PC-9 (cell line): Measurements from ENCODE around the gene MAPK12. TPM values are rescaled to one million over a fixed set of nuclear protein-coding genes. Genes with fewer than 3 reads are reported as not detected.
A peak's percentile ranks its signal among the peaks of the same experiment; 100 is the strongest.

Source experiments
- BruUV-seq: library from RNA; stranded (reverse); fragments of 400-500 nt; replicated peaks from 2 replicates; lab custom pipeline; 2021; lab: Mats Ljungman, UMichigan
- CTCF ChIA-PET: fragments of 300-600 bp; sonication (Branson Sonifier 250); formaldehyde crosslinking; loops from one replicate; lab custom pipeline; 2022; ENCODE audit warnings: antibody characterized with exemption; lab: Charles Lee
- POLR2A ChIA-PET: fragments of 300-600 bp; sonication (Branson Sonifier 250); formaldehyde crosslinking; loops from one replicate; lab custom pipeline; 2022; ENCODE audit warnings: antibody characterized with exemption; ENCODE audit not compliant: unreplicated experiment; lab: Charles Lee
- DNase-seq, 2 experiments: peaks; one replicate each; pipeline versions ENCODE4 v3.0.0 to v3.0.0-alpha.2; 2015 to 2022; ENCODE audit warnings: mixed read lengths in 1 of 2
- H2AFZ ChIP-seq: fragments of 200-600 bp; sonication (generic); 2 replicates; pipeline ENCODE4 v1.8.1; 2017; ENCODE audit warnings: antibody characterized with exemption
- H3F3A ChIP-seq: fragments of 200-600 bp; sonication (generic); 2 replicates; pipeline ENCODE4 v1.8.1; 2017; ENCODE audit warnings: antibody characterized with exemption, mild to moderate bottlenecking, low read depth; ENCODE audit not compliant: insufficient read depth
- H3K27ac ChIP-seq: fragments of 200-600 bp; sonication (generic); 2 replicates; pipeline ENCODE4 v1.6.1; 2016; ENCODE audit warnings: mixed run types
- H3K27me3 ChIP-seq: fragments of 200-600 bp; sonication (generic); 2 replicates; pipeline ENCODE4 v1.6.1; 2016; ENCODE audit warnings: low read depth, mixed run types; ENCODE audit not compliant: insufficient read depth
- H3K36me3 ChIP-seq: fragments of 200-600 bp; sonication (generic); 2 replicates; pipeline ENCODE4 v1.6.1; 2016; ENCODE audit warnings: low read depth, mixed run types
- H3K4me1 ChIP-seq: fragments of 200-600 bp; sonication (generic); replicated peaks from 2 replicates; pipeline ENCODE4 v1.6.1; 2016; ENCODE audit warnings: mixed run types; ENCODE audit not compliant: insufficient read depth
- H3K4me2 ChIP-seq: fragments of 200-600 bp; sonication (generic); 2 replicates; pipeline ENCODE4 v1.6.1; 2017; ENCODE audit warnings: mixed run types
- H3K4me3 ChIP-seq: fragments of 200-600 bp; sonication (generic); 2 replicates; pipeline ENCODE4 v1.6.1; 2016; ENCODE audit warnings: mixed run types
- H3K79me2 ChIP-seq: fragments of 200-600 bp; sonication (generic); 2 replicates; pipeline ENCODE4 v1.6.1; 2017; ENCODE audit warnings: low read depth, mixed run types
- H3K9me2 ChIP-seq: fragments of 200-600 bp; sonication (generic); 2 replicates; pipeline ENCODE4 v1.8.1; 2017; ENCODE audit warnings: mild to moderate bottlenecking; ENCODE audit not compliant: insufficient read depth
- H3K9me3 ChIP-seq: fragments of 200-600 bp; sonication (generic); 2 replicates; pipeline ENCODE4 v1.8.1; 2016; ENCODE audit warnings: low read depth; ENCODE audit not compliant: insufficient read depth
- H4K20me1 ChIP-seq: fragments of 200-600 bp; sonication (generic); 2 replicates; pipeline ENCODE4 v1.8.1; 2017; ENCODE audit not compliant: insufficient read depth
- CTCF ChIP-seq: fragments of 200-600 bp; sonication (generic); conservative IDR thresholded peaks from 2 replicates; pipeline ENCODE4 v1.6.1; 2017; ENCODE audit warnings: mixed run types, antibody characterized with exemption, mild to moderate bottlenecking, moderate library complexity
- EZH2 ChIP-seq: fragments of 200-600 bp; sonication (generic); IDR thresholded peaks from 2 replicates; pipeline ENCODE4 v1.8.0; 2017; ENCODE audit warnings: antibody characterized with exemption, low read depth
- intact Hi-C: fragments of 100-400 bp; cut with micrococcal nuclease; formaldehyde crosslinking; loops from one replicate; pipeline ENCODE4 v1.10.0; 2022; ENCODE audit not compliant: unreplicated experiment
- total RNA-seq: library from RNA; stranded (reverse); gene quantifications from 2 replicates; pipeline ENCODE4 v1.2.3, GENCODE V29; 2021

MAPK12 gene
- total RNA-seq, 1 experiment from 2014 or later: 48.5 TPM

- Histone ChIP-seq H3K27me3 (no peaks in the 10 kb centered on the region), H3K79me2 (no peaks in the 10 kb centered on the region), H3K4me1 (peaks cover 47% of the 10 kb centered on the region), H2AFZ (no peak overlapping the region), H3F3A (peaks cover 70% of the 10 kb centered on the region), H3K4me3 (no peak overlapping the region), H4K20me1 (peaks cover 20% of the 10 kb centered on the region), H3K4me2 (peak overlapping the region; percentile 100; the same call in 1 of the 2 replicates), H3K27ac (no peak overlapping the region), H3K9me2 (no peaks in the 10 kb centered on the region), H3K9me3 (no peaks in the 10 kb centered on the region), H3K36me3 (peaks cover 25% of the 10 kb centered on the region)
- TF ChIP-seq CTCF: no peak
- no peak for TF ChIP-seq EZH2
- no TSS peak for BruUV-seq
- POLR2A ChIA-PET: interaction anchor here (0.6 kb wide), 2 partner anchors 57 to 317 kb away, joined by 3 read pairs; no protein-coding TSS in a partner anchor
- CTCF ChIA-PET: interaction anchor here (0.5 to 1.2 kb wide), 3 partner anchors 32 to 56 kb away, joined by 3 to 5 read pairs (median 3); no protein-coding TSS in a partner anchor
- intact Hi-C loops: loop anchor here (5.0 kb wide), 2 partner anchors 35 to 70 kb away; partner anchors contain the start of genes PLXNB2 and PPP6R2
- peak in 1 of 2 experiments; percentile 63 for DNase-seq
Observed at GRCh38 chr22:50272044-50272802, 10.7 kb upstream of the MAPK12 start.

- Histone ChIP-seq H4K20me1 (peaks cover 20% of the 10 kb centered on the region), H3K27me3 (no peaks in the 10 kb centered on the region), H3F3A (peaks cover 63% of the 10 kb centered on the region), H3K36me3 (peaks cover 18% of the 10 kb centered on the region), H3K9me2 (no peaks in the 10 kb centered on the region), H3K79me2 (no peaks in the 10 kb centered on the region), H3K9me3 (no peaks in the 10 kb centered on the region), H3K4me3 (peak overlapping the region; percentile 82), H2AFZ (0 out of 2 replicates have a peak overlapping the region, but pooled peaks have one; percentile 7), H3K4me2 (peak overlapping the region; percentile 100), H3K27ac (no peak overlapping the region), H3K4me1 (peaks cover 47% of the 10 kb centered on the region)
- intact Hi-C loops: loop anchor here (5.0 kb wide), 2 partner anchors 36 to 71 kb away; partner anchors contain the start of genes PLXNB2 and PPP6R2
- no TSS peak for BruUV-seq
- ChIA-PET POLR2A (interaction anchor here (0.6 kb wide), 1 partner anchor 58 kb away, joined by 3 read pairs; no protein-coding TSS in a partner anchor), CTCF (interaction anchor here (0.5 to 1.2 kb wide), 2 partner anchors 32 to 53 kb away, joined by 5 to 8 read pairs; no protein-coding TSS in a partner anchor)
- TF ChIP-seq EZH2 (no peak), CTCF (0 out of 2 replicates have a peak, but pooled peaks have one; percentile 30)
- DNase-seq: peak in 1 of 2 experiments; percentile 73
Observed at GRCh38 chr22:50271519-50271970, 10.1 kb upstream of the MAPK12 start.

GRCh38 chr22:50270666-50271394 is 9.3 kb upstream of the MAPK12 start:
- Histone ChIP-seq H3K27me3 (no peaks in the 10 kb centered on the region), H3F3A (peaks cover 60% of the 10 kb centered on the region), H3K4me2 (peak overlapping the region; percentile 100), H3K4me1 (peaks cover 47% of the 10 kb centered on the region), H3K27ac (no peak overlapping the region), H4K20me1 (peaks cover 20% of the 10 kb centered on the region), H3K9me3 (no peaks in the 10 kb centered on the region), H3K4me3 (peak overlapping the region; percentile 82), H2AFZ (peak overlapping the region; percentile 80), H3K36me3 (peaks cover 11% of the 10 kb centered on the region), H3K9me2 (no peaks in the 10 kb centered on the region), H3K79me2 (no peaks in the 10 kb centered on the region)
- POLR2A ChIA-PET: interaction anchor here (0.6 kb wide), 1 partner anchor 34 kb away, joined by 3 read pairs; no protein-coding TSS in a partner anchor
- peak; percentile 73 to 75 for DNase-seq
- CTCF ChIA-PET: interaction anchor here (0.7 to 1.2 kb wide), 2 partner anchors 33 to 268 kb away, joined by 8 to 10 read pairs; no protein-coding TSS in a partner anchor
- intact Hi-C loops: loop anchor here (5.0 kb wide), 2 partner anchors 36 to 71 kb away; partner anchors contain the start of genes PLXNB2 and PPP6R2
- TF ChIP-seq CTCF (0 out of 2 replicates have a peak, but pooled peaks have one; percentile 19), EZH2 (no peak)
- BruUV-seq: no TSS peak
